ENCODE data around the gene RNF223.
A peak's percentile ranks its signal among the peaks of the same experiment; 100 is the strongest.
"Not testable (repeated sequence)": the region's sequence is repeated elsewhere in the genome, so short reads cannot be mapped to it uniquely, and the experiment has no call there.

RNF223 gene

GRCh38 chr1:1060281-1061000 is 13.7 kb downstream of the RNF223 start:
- Histone ChIP-seq H3K9ac (ENCODE audit: low read depth, low read length) (no peak overlapping the region), H3K27ac (ENCODE audit: low read depth, low read length) (no peak overlapping the region), H3K9me3 (ENCODE audit: insufficient read depth, low read depth, low read length) (no peaks in the 10 kb centered on the region), H3K27me3 (ENCODE audit: insufficient read depth, low read length) (peaks cover 67% of the 10 kb centered on the region), H3K36me3 (ENCODE audit: insufficient read depth, low read length) (peaks cover 2% of the 10 kb centered on the region; the same call in 1 of the 2 replicates), H3K4me1 (ENCODE audit: insufficient read depth, low read length) (no peaks in the 10 kb centered on the region), H3K4me3 (ENCODE audit: low read length) (peak overlapping the region; percentile 68)
- 53% methylated on average over 37 of the region's 38 CpGs for WGBS

GRCh38 chr1:1059494-1060280 is 14.4 kb downstream of the RNF223 start:
- peak overlapping the region; percentile 68 for H3K4me3 ChIP-seq (ENCODE audit: low read length)
- H3K9ac ChIP-seq (ENCODE audit: low read depth, low read length) = no peak overlapping the region
- no peak overlapping the region for H3K27ac ChIP-seq (ENCODE audit: low read depth, low read length)
- WGBS = 3% methylated on average over 69 of the region's 69 CpGs
- H3K27me3 ChIP-seq (ENCODE audit: insufficient read depth, low read length) = peaks cover 67% of the 10 kb centered on the region
- H3K4me1 ChIP-seq (ENCODE audit: insufficient read depth, low read length) = no peaks in the 10 kb centered on the region
- no peaks in the 10 kb centered on the region for H3K9me3 ChIP-seq (ENCODE audit: insufficient read depth, low read depth, low read length)
- H3K36me3 ChIP-seq (ENCODE audit: insufficient read depth, low read length) = peaks cover 8% of the 10 kb centered on the region

DNA sequence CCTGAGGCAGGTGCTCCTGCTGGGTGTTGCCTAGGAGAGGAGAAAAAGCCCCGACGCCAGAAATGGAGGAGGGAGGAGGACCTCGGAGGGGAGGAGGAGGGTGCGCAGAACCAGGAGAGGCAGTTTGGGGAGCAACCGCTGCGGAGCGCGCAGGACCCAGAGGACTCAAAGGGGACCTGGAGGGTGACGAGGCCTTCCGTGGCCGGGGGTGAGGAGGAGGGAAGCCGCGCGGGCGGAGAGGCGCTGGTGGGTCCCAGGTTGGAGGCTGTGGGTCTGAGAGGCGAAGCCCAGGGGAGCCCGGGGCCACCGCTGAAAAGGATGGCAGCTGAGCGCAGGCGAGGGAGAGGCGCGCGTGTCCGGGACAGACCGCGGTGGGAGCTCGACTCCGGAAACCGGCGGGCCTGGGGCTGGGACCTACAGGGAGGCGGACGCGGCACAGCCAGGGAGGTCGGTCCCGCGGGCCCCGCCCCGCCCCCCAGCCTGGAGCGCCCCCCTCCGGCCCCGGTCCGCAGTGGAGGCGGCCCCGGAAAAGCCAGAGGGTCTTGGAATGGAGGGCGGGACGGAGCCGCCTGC is 15.1 kb downstream of the RNF223 start:
- H3K36me3 ChIP-seq (ENCODE audit: insufficient read depth, low read length) = peaks cover 14% of the 10 kb centered on the region
- no peak overlapping the region for H3K27ac ChIP-seq (ENCODE audit: low read depth, low read length)
- peak overlapping the region; percentile 68 for H3K4me3 ChIP-seq (ENCODE audit: low read length)
- H3K4me1 ChIP-seq (ENCODE audit: insufficient read depth, low read length) = no peaks in the 10 kb centered on the region
- no peak overlapping the region; the same call in 1 of the 2 replicates for H3K9ac ChIP-seq (ENCODE audit: low read depth, low read length)
- 2% methylated on average over 48 of the region's 48 CpGs for WGBS
- no peaks in the 10 kb centered on the region for H3K9me3 ChIP-seq (ENCODE audit: insufficient read depth, low read depth, low read length)
- H3K27me3 ChIP-seq (ENCODE audit: insufficient read depth, low read length) = peaks cover 62% of the 10 kb centered on the region

DNA sequence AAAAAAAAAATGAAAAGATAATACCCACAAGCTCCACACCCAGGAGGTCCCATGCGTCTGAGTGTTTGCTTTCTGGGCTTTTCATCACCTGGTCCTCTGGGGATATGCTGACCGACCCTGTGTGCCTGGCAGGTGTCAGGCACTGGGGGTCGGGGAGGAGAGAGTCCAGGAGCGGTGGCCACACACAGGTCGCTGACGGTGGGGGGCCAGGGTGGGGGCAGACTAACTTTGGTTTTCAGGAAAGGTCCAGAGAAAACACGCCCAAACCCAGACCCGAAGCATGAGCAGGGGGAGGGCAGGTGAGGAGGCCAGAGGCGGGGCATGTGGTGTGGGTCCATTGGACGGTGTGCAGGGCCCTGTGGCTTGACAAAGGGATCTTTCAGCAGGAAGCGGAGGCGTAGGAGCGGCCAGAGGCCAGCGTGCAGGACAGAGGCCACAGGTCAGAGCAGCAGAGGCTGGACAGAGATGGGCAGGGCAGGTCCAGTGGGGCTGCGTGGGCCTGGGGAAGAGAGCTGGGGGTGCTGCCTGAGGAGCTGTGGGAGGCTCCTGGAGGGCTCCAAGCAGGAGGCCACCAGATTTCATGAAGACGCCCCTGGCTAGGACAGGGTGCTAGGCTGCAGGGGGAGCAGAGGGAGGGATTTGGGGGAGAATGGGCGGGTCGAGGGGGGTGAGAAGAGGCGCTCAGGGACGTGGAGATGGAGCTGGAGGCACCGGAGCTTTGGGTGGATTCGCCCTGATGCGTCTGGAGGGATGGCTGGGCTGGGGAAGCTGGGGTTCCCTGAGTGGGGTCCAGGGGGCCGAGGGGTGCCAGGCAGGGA is 15.8 kb downstream of the RNF223 start:
- Histone ChIP-seq H3K4me1 (ENCODE audit: insufficient read depth, low read length) (no peaks in the 10 kb centered on the region), H3K9me3 (ENCODE audit: insufficient read depth, low read depth, low read length) (no peaks in the 10 kb centered on the region), H3K9ac (ENCODE audit: low read depth, low read length) (no peak overlapping the region; the same call in 1 of the 2 replicates), H3K27ac (ENCODE audit: low read depth, low read length) (no peak overlapping the region), H3K36me3 (ENCODE audit: insufficient read depth, low read length) (peaks cover 18% of the 10 kb centered on the region), H3K27me3 (ENCODE audit: insufficient read depth, low read length) (peaks cover 54% of the 10 kb centered on the region), H3K4me3 (ENCODE audit: low read length) (peak overlapping the region; percentile 68)
- WGBS = 43% methylated on average over 24 of the region's 24 CpGs

- WGBS = 86% methylated on average over 15 of the region's 15 CpGs
- H3K27me3 ChIP-seq (ENCODE audit: insufficient read depth, low read length) = peaks cover 49% of the 10 kb centered on the region
- not testable (repeated sequence) for H3K4me1 ChIP-seq (ENCODE audit: insufficient read depth, low read length)
Observed at GRCh38 chr1:1057769-1058087, 16.4 kb downstream of the RNF223 start.

DNA sequence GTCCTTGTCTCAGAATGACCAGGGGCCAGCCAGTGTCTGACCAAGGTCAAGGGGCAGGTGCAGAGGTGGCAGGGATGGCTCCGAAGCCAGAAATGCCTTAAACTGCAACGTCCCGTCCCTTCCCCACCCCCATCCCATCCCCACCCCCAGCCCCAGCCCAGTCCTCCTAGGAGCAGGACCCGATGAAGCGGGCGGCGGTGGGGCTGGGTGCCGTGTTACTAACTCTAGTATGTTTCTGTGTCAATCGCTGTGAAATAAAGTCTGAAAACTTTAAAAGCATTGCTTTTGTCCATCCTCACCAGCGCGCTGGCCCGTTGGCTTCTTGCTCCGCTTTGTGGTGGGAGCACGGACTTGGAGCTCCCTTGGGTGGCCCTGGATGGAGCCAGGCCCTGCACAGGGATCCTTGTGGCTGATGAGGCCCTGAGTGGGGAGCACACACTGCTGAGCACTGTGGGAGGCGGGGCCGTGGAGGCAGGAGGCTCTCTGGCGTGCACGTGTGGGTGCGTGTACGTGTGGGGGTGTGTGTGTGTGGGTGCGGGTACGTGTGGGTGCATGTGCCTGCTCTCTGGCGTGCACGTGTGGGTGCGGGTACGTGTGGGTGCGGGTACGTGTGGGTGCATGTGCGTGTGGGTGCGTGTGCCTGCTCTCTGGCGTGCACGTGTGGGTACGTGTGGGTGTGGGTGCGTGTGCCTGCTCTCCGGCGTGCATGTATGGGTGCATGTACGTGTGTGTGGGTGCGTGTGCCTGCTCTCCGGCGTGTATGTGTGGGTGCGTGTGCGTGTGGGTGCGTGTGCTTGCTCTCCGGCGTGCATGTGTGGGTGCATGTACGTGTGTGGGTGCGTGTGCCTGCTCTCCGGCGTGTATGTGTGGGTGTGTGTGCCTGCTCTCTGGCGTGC is 18.0 kb downstream of the RNF223 start:
- Histone ChIP-seq H3K27ac (ENCODE audit: low read depth, low read length) (no peak overlapping the region), H3K4me1 (ENCODE audit: insufficient read depth, low read length) (no peaks in the 10 kb centered on the region), H3K9me3 (ENCODE audit: insufficient read depth, low read depth, low read length) (no peaks in the 10 kb centered on the region), H3K4me3 (ENCODE audit: low read length) (no peak overlapping the region), H3K9ac (ENCODE audit: low read depth, low read length) (no peak overlapping the region), H3K36me3 (ENCODE audit: insufficient read depth, low read length) (peaks cover 38% of the 10 kb centered on the region), H3K27me3 (ENCODE audit: insufficient read depth, low read length) (peaks cover 33% of the 10 kb centered on the region)
- 95% methylated on average over 49 of the region's 50 CpGs for WGBS

More at GRCh38 chr1:1057769-1058087, 16.4 kb downstream of the RNF223 start:
- not testable (repeated sequence) for H3K9me3 ChIP-seq (ENCODE audit: insufficient read depth, low read depth, low read length); H3K27ac ChIP-seq (ENCODE audit: low read depth, low read length); H3K9ac ChIP-seq (ENCODE audit: low read depth, low read length); H3K4me3 ChIP-seq (ENCODE audit: low read length)
- H3K36me3 ChIP-seq (ENCODE audit: insufficient read depth, low read length) = peaks cover 23% of the 10 kb centered on the region

- H3K27ac ChIP-seq (ENCODE audit: low read depth, low read length) = no peak overlapping the region
- no peak overlapping the region for H3K9ac ChIP-seq (ENCODE audit: low read depth, low read length)
- peaks cover 22% of the 10 kb centered on the region for H3K27me3 ChIP-seq (ENCODE audit: insufficient read depth, low read length)
- peaks cover 44% of the 10 kb centered on the region for H3K36me3 ChIP-seq (ENCODE audit: insufficient read depth, low read length)
- H3K9me3 ChIP-seq (ENCODE audit: insufficient read depth, low read depth, low read length) = no peaks in the 10 kb centered on the region
- no peaks in the 10 kb centered on the region for H3K4me1 ChIP-seq (ENCODE audit: insufficient read depth, low read length)
- 90% methylated on average over 23 of the region's 23 CpGs for WGBS
- no peak overlapping the region for H3K4me3 ChIP-seq (ENCODE audit: low read length)
Observed at GRCh38 chr1:1054971-1055370, 19.1 kb downstream of the RNF223 start.

DNA sequence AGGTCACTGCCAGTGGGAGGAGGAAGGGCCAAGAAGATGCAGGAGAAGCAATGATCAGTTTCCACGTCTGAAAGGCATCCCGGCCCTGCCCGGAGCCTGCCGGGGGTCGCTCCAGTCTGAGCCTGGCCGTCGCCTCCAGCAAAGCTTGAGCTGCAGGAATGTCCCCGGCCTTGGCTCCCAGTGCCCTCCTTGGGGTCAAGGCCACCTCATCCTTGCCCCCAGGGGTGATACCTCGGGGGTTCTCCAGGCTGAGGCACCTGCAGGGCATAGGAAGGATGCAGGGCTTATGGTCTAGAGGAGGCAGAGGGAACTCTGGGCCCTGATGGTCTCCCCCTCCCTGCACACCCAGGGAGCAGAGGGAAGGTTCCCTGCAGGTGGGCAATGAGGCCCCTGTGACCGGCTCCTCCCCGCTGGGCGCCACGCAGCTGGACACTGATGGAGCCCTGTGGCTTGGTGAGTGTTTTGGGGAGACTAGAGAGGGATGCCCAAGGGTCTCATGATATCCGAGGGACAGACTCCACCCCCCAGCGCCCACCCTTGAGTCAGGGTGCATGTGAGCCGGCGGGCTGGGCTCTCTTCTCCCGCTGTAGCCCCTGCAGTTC is 19.9 kb downstream of the RNF223 start:
- peaks cover 48% of the 10 kb centered on the region for H3K36me3 ChIP-seq (ENCODE audit: insufficient read depth, low read length)
- WGBS = 93% methylated on average over 18 of the region's 18 CpGs
- H3K27me3 ChIP-seq (ENCODE audit: insufficient read depth, low read length) = peaks cover 17% of the 10 kb centered on the region
- H3K9ac ChIP-seq (ENCODE audit: low read depth, low read length) = no peak overlapping the region
- no peaks in the 10 kb centered on the region for H3K4me1 ChIP-seq (ENCODE audit: insufficient read depth, low read length)
- H3K4me3 ChIP-seq (ENCODE audit: low read length) = no peak overlapping the region
- no peaks in the 10 kb centered on the region for H3K9me3 ChIP-seq (ENCODE audit: insufficient read depth, low read depth, low read length)
- H3K27ac ChIP-seq (ENCODE audit: low read depth, low read length) = no peak overlapping the region

DNA sequence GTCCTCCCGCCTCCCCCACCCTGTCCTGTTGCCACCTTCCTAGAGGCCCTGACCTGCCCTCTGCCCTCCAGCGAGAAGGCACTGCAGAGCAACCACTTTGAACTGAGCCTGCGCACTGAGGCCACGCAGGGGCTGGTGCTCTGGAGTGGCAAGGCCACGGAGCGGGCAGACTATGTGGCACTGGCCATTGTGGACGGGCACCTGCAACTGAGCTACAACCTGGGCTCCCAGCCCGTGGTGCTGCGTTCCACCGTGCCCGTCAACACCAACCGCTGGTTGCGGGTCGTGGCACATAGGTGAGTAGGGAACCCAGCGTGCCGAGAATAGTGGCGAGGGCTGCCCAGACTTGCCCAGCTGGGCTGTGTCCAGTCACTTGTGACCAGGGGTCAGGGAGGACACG is 20.4 kb downstream of the RNF223 start:
- Histone ChIP-seq H3K9ac (ENCODE audit: low read depth, low read length) (no peak overlapping the region), H3K4me1 (ENCODE audit: insufficient read depth, low read length) (no peaks in the 10 kb centered on the region), H3K4me3 (ENCODE audit: low read length) (no peak overlapping the region), H3K27ac (ENCODE audit: low read depth, low read length) (no peak overlapping the region), H3K9me3 (ENCODE audit: insufficient read depth, low read depth, low read length) (no peaks in the 10 kb centered on the region), H3K27me3 (ENCODE audit: insufficient read depth, low read length) (peaks cover 12% of the 10 kb centered on the region), H3K36me3 (ENCODE audit: insufficient read depth, low read length) (peaks cover 48% of the 10 kb centered on the region)
- 96% methylated on average over 18 of the region's 18 CpGs for WGBS

GRCh38 chr1:1053022-1053421 is 21.1 kb downstream of the RNF223 start:
- Histone ChIP-seq H3K9ac (ENCODE audit: low read depth, low read length) (no peak overlapping the region), H3K27ac (ENCODE audit: low read depth, low read length) (no peak overlapping the region), H3K36me3 (ENCODE audit: insufficient read depth, low read length) (peaks cover 48% of the 10 kb centered on the region), H3K27me3 (ENCODE audit: insufficient read depth, low read length) (peaks cover 6% of the 10 kb centered on the region), H3K4me3 (ENCODE audit: low read length) (no peak overlapping the region), H3K9me3 (ENCODE audit: insufficient read depth, low read depth, low read length) (no peaks in the 10 kb centered on the region), H3K4me1 (ENCODE audit: insufficient read depth, low read length) (no peaks in the 10 kb centered on the region)
- WGBS = 95% methylated on average over 15 of the region's 15 CpGs

Measured in HUES64 (cell line).